Type B pancreatic cell (in vitro differentiated cells): ENCODE measurements around the gene CDH10. TPM values are rescaled to one million over a fixed set of nuclear protein-coding genes. Genes with fewer than 3 reads are reported as not detected.

Experiments
- DNase-seq: peaks from one replicate; pipeline ENCODE4 v3.0.0; 2021; ENCODE audit warnings: mixed read lengths; ENCODE audit not compliant: unreplicated experiment; ENCODE audit errors: extremely low spot score
- H3K27ac Mint-ChIP-seq: 2 replicates; pipeline ENCODE4 v1.8.0; 2021; ENCODE audit warnings: mild to moderate bottlenecking, mixed read lengths
- H3K27me3 Mint-ChIP-seq: 2 replicates; pipeline ENCODE4 v1.8.0; 2021; ENCODE audit warnings: mixed read lengths
- H3K36me3 Mint-ChIP-seq: 2 replicates; pipeline ENCODE4 v1.8.0; 2021; ENCODE audit warnings: mixed read lengths
- H3K4me1 Mint-ChIP-seq: one replicate; pipeline ENCODE4 v1.8.0; 2021; ENCODE audit warnings: mixed read lengths; ENCODE audit not compliant: unreplicated experiment
- H3K4me3 Mint-ChIP-seq: 2 replicates; pipeline ENCODE4 v1.8.0; 2021; ENCODE audit warnings: mild to moderate bottlenecking, mixed read lengths
- H3K9me3 Mint-ChIP-seq: 2 replicates; pipeline ENCODE4 v1.8.0; 2021; ENCODE audit warnings: mixed read lengths
- CTCF ChIP-seq: fragments of 200-600 bp; sonication (generic); conservative IDR thresholded peaks from 2 replicates; pipeline ENCODE4 v1.5.0; 2021; ENCODE audit warnings: antibody characterized with exemption, mild to moderate bottlenecking
- total RNA-seq: library from RNA; stranded (reverse); gene quantifications from 2 replicates; pipeline ENCODE4 v1.2.1, GENCODE V29; 2021; ENCODE audit warnings: low replicate concordance

CDH10 gene
- total RNA-seq, 1 donor from 2014 or later, result 14.2 TPM

GRCh38 chr5:24538346-24538745 lies 106.4 kb downstream of the CDH10 start:
- Mint-ChIP-seq H3K4me3 (no peak overlapping the region), H3K27ac (no peak overlapping the region), H3K9me3 (no peaks in the 10 kb centered on the region), H3K4me1 (peaks cover 5% of the 10 kb centered on the region), H3K36me3 (peaks cover 10% of the 10 kb centered on the region), H3K27me3 (no peaks in the 10 kb centered on the region)
- no peak for TF ChIP-seq CTCF
- DNase-seq, result no peak

- Mint-ChIP-seq H3K4me1 (peaks cover 4% of the 10 kb centered on the region), H3K36me3 (peaks cover 10% of the 10 kb centered on the region), H3K27ac (no peak overlapping the region), H3K9me3 (no peaks in the 10 kb centered on the region), H3K27me3 (no peaks in the 10 kb centered on the region), H3K4me3 (no peak overlapping the region)
- TF ChIP-seq CTCF, result no peak
- no peak for DNase-seq
These were observed 109.1 kb downstream of the CDH10 start for GRCh38 chr5:24535646-24536045.

- no peaks in the 10 kb centered on the region for H3K4me1 Mint-ChIP-seq
- DNase-seq, result no peak
- TF ChIP-seq CTCF, result no peak
- H3K27ac Mint-ChIP-seq, result no peak overlapping the region
- no peaks in the 10 kb centered on the region for H3K27me3 Mint-ChIP-seq
- peaks cover 6% of the 10 kb centered on the region for H3K36me3 Mint-ChIP-seq
- no peak overlapping the region for H3K4me3 Mint-ChIP-seq
- no peaks in the 10 kb centered on the region for H3K9me3 Mint-ChIP-seq
These were observed 113.9 kb downstream of the CDH10 start for GRCh38 chr5:24530906-24531305.

DNA sequence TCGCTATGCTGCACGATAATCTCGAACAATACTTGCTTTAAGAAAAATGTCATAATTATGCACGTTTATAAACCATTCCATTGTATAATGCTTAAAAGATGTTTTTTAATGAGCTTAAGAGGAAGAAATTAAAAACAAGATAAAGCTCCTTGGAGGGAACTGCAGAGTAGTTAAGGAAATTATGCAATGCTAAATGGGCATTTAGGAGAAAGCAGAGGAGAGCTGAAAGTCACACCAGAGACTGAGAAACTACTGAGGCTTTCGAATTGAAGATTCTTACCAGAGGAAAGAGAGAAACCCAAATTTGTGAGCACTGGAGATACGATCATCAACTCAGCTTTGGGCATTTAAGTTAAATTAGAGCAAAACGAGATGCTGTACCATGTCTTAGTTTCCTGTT lies 119.4 kb downstream of the CDH10 start:
- DNase-seq, result no peak
- no peak overlapping the region for H3K4me3 Mint-ChIP-seq
- H3K27ac Mint-ChIP-seq, result no peak overlapping the region
- H3K27me3 Mint-ChIP-seq, result no peaks in the 10 kb centered on the region
- H3K4me1 Mint-ChIP-seq, result no peaks in the 10 kb centered on the region
- H3K36me3 Mint-ChIP-seq, result no peaks in the 10 kb centered on the region
- no peaks in the 10 kb centered on the region for H3K9me3 Mint-ChIP-seq
- no peak for TF ChIP-seq CTCF

DNA sequence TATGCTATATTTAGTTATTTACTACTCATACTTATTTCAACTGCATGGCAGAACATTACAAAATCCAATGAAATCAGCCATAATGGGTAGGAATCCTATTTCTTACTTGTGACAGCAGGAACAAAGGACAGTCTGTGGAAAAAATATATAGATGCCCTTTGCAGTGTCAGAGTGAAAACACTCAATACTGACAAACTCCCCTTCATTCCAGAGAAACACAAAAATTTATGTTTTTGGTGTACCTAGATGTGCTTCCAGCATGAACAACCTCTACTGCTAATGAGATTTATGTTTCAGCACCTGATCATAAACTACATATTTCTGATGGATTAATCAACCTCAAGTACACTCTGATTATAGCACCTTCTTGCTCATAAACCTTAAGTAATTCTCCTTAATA lies 132.4 kb downstream of the CDH10 start:
- no peak for TF ChIP-seq CTCF
- no peak for DNase-seq
- no peaks in the 10 kb centered on the region for H3K4me1 Mint-ChIP-seq
- no peaks in the 10 kb centered on the region for H3K9me3 Mint-ChIP-seq
- no peaks in the 10 kb centered on the region for H3K27me3 Mint-ChIP-seq
- H3K36me3 Mint-ChIP-seq, result peaks cover 5% of the 10 kb centered on the region
- no peak overlapping the region for H3K27ac Mint-ChIP-seq
- no peak overlapping the region for H3K4me3 Mint-ChIP-seq

GRCh38 chr5:24510523-24510988 lies 134.2 kb downstream of the CDH10 start:
- no peak for TF ChIP-seq CTCF
- no peak overlapping the region for H3K4me3 Mint-ChIP-seq
- no peaks in the 10 kb centered on the region for H3K27me3 Mint-ChIP-seq
- H3K36me3 Mint-ChIP-seq, result no peaks in the 10 kb centered on the region
- DNase-seq, result no peak
- H3K4me1 Mint-ChIP-seq, result no peaks in the 10 kb centered on the region
- no peaks in the 10 kb centered on the region for H3K9me3 Mint-ChIP-seq
- H3K27ac Mint-ChIP-seq, result no peak overlapping the region
